ENCODE data around the gene HOXB6.

The HOXB6 gene

DNA sequence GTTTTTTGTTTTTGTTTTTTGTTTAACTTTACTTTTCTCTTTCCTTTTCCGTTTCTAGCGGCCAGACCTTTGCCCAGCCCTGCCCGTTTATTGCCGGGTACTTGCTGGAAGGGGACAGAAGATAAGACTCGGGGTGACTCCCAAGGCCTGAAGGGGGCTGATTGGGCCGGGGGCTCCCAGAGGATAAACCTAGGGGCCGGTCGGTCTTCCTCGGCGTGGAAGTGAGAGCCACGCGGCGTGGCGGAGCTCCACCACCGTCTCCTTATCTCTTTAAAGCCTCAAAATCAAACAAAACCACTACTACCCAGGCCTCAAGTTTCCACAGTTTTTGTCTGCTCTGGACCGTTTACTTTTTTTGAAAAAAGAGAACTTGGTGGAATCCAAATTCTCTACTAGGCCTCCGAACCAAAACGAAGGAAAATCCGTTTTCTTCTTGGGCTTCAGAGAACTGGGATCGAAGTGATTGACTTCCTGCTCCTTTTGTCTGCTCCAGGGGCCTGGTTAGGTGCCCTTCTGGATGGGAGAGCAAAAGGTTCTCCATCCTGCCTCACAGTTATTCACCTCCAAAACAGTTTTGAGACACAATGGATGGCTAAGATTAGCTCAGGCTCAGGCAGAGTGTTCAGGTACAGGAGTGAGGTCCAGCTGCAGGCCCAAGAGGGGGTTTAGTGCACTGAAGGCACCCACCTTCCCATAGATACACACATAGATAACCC is 29.9 kb upstream of the HOXB6 start:
- TF ChIP-seq, protein P1, sequence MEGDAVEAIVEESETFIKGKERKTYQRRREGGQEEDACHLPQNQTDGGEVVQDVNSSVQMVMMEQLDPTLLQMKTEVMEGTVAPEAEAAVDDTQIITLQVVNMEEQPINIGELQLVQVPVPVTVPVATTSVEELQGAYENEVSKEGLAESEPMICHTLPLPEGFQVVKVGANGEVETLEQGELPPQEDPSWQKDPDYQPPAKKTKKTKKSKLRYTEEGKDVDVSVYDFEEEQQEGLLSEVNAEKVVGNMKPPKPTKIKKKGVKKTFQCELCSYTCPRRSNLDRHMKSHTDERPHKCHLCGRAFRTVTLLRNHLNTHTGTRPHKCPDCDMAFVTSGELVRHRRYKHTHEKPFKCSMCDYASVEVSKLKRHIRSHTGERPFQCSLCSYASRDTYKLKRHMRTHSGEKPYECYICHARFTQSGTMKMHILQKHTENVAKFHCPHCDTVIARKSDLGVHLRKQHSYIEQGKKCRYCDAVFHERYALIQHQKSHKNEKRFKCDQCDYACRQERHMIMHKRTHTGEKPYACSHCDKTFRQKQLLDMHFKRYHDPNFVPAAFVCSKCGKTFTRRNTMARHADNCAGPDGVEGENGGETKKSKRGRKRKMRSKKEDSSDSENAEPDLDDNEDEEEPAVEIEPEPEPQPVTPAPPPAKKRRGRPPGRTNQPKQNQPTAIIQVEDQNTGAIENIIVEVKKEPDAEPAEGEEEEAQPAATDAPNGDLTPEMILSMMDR (IDR thresholded peaks at IDR 0.05; ENCODE audit: control insufficient read depth, insufficient read depth, low read depth, low read length, missing control alignments): no peak
- H3K4me3 ChIP-seq (ENCODE audit: control insufficient read depth, low read depth, low read length): no peak overlapping the region
- DNase-seq (ENCODE audit: low read depth): no peak

DNA sequence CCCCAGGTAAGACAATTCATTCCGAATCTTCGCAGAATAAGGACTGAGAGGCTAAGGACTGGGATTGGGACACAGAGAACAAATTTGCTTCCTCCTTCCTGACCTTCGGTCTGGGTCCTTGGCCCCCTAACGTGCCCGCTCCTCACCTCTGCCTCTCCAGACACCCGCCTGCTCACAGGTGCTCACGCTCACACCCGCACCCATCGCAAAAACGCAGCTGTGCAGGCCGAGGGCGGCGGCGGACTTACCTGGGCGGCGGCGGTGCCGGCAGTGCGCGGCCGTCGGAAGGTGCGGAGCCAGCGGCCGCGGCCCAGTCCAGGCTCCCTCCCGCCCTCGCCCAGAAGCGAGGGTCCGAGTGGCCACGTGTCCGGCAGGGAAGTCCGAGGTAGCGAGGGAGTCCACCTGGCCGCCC is 28.5 kb upstream of the HOXB6 start:
- TF ChIP-seq, protein P1 (IDR thresholded peaks at IDR 0.05; ENCODE audit: control insufficient read depth, insufficient read depth, low read depth, low read length, missing control alignments): no peak
- no peak overlapping the region for H3K4me3 ChIP-seq (ENCODE audit: control insufficient read depth, low read depth, low read length)

DNA sequence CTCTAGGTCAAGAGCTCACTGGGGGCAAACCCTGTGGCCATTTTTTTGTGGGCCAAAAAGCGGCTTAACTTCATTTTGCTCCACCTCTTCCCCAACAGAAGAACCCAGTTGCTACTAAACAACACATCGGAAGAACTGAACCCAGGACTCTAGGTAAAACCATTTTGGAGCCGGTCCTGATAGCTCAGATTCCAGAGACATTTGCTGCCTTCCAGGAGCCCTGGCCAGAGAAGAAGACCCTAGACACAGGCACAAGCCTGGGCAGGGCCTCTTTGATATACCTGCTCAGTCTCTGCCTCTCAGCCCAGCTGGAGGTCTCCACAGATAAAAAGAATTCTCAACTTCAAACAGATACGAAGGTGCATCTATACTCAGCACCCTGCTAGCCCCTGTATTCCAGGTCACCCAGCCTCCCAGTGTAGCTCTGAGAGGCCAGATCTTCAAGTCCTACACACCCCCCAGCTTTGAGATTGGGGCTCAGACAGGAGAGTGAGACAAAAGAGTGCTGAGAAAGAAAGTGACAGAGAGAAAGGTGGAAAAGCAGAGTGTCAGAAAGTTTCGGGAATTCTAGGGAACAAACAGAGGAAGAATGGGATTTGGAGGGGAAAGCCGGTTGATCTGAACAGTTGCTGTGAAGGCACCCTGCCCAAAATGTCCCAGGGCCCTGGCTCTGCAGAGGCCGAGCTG is 27.9 kb upstream of the HOXB6 start:
- TF ChIP-seq, protein P1 (IDR thresholded peaks at IDR 0.05; ENCODE audit: control insufficient read depth, insufficient read depth, low read depth, low read length, missing control alignments): no peak
- H3K4me3 ChIP-seq (ENCODE audit: control insufficient read depth, low read depth, low read length): no peak overlapping the region
- DNase-seq (ENCODE audit: low read depth): no peak

More for the DNA sequence above, 28.5 kb upstream of the HOXB6 start:
- DNase-seq (ENCODE audit: low read depth): no peak

DNA sequence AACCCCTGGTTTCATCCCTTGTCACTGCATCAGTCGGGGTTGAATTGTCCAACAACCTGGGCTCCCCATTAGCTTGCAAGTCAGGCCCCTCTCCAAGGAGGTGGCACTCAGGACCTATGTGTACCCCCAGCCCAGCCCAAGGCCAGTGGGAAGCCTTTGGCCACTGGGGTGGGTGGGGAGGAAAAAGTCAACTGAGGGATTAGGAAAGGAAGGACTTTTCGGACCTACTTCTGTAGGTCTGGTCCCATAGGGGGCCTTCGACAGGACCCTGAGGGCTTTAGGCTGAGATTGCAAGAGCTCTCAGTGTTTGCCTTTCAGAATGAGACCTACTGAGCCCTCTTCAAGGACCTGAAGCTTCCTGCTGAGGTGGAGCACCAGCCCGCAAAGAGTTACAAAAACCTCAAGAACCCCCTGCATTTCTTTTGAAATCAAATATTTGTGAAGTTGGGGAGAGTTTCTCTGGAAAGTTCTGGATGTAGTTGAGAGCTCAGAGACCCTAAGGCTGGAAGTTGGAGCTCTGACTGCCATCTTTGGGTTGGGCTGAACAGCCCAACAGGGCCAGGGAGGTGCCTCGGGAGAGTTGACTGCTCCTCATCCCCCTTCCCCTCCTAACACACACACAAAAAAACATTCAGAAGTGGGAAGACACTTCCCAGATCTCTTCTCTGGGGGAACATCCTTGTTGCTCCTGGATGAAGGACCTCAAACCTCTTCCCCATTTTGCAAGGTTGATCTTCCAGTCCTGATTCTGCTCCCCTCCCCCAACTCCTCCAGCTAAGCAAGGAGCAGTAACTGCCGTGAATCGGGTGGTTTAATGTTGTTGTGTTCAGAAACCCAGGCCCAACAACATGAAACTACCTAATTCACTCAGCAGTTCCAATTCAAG is 27.1 kb upstream of the HOXB6 start:
- TF ChIP-seq, protein P1 (IDR thresholded peaks at IDR 0.05; ENCODE audit: control insufficient read depth, insufficient read depth, low read depth, low read length, missing control alignments): no peak
- no peak overlapping the region for H3K4me3 ChIP-seq (ENCODE audit: control insufficient read depth, low read depth, low read length)
- no peak for DNase-seq (ENCODE audit: low read depth)

DNA sequence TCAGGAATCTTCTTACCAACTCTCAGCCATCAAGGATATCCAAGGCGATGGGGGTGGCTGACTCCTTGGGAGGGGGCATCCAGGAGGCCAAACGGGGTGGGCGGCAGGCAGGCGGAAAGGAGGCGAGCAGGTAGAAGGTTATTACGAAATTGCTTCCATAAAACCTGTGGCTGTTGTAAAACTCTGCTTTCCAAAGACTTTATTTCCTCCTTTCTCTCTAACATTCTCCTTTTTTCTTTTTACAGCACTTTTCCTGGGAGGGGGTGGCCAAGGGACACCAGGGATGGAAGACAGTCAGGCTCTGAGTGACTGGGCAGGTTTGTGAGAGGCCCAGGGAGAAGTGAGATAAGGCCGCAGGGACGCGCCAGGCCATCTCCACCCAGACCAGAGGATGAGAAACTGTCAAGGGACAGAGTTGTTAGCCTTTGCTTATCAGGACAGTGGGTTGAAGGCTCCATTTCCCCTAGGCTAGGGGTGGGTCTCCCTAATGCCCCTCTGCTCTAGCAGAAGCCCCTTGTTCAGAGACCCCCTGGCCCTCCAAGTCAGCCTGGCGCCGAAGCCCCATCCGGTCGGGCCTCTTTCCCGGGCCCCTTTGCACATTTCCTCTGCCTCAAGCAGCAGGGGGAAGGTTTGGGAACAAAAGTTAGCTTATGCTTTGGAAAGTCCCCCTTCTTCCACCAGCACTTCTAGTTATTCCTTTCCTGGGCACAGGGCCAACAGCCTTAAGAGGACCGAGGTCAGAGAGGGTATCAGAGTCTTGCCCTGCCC is 26.3 kb upstream of the HOXB6 start:
- TF ChIP-seq, protein P1 (IDR thresholded peaks at IDR 0.05; ENCODE audit: control insufficient read depth, insufficient read depth, low read depth, low read length, missing control alignments): no peak
- DNase-seq (ENCODE audit: low read depth): no peak
- H3K4me3 ChIP-seq (ENCODE audit: control insufficient read depth, low read depth, low read length): no peak overlapping the region

Data from AG09309 (cell line).